ENCODE results near the gene DNAH14.
A peak's percentile ranks its signal among the peaks of the same experiment; 100 is the strongest.
"Not testable (repeated sequence)": the region's sequence is repeated elsewhere in the genome, so short reads cannot be mapped to it uniquely, and the experiment has no call there.

DNAH14 gene

DNA sequence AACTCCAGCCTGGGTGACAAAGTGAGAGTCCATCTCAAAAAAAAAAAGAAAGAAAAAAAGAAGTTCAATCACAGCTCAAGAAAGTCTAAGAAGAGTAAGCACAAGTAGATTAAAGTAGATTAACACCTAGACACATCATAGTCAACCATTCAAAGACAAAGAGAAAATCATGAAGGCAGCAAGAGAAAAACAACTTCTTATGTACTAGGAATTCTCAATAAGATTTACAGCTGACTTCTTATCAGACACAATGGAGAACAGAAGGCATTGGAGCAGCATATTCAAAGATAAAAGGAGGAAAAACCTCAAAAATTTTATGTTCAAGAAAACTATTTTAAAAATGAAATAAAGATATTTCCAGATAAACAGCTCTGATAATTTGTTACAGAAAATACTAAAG is 351.1 kb downstream of the DNAH14 start:
- no peak overlapping the region for H3K56ac ChIP-seq (ENCODE audit: low read length)
- no peak overlapping the region for H4K8ac ChIP-seq (ENCODE audit: low read depth, low read length)
- no peak overlapping the region for H3K23ac ChIP-seq (ENCODE audit: low read length)
- no peak overlapping the region for H3K4ac ChIP-seq (ENCODE audit: low read depth, low read length)
- H3K18ac ChIP-seq (ENCODE audit: low read length): no peak overlapping the region
- H3K4me1 ChIP-seq (ENCODE audit: control insufficient read depth, low read depth, low read length): no peaks in the 10 kb centered on the region
- no peak overlapping the region for H2AK5ac ChIP-seq (ENCODE audit: low read length)
- H2BK15ac ChIP-seq (replicated peaks; ENCODE audit: low read depth): no peak overlapping the region
- no peaks in the 10 kb centered on the region for H3K36me3 ChIP-seq (ENCODE audit: control insufficient read depth, insufficient read depth, low read length)
- no peak overlapping the region for H3K27ac ChIP-seq (ENCODE audit: low read depth, low read length)
- H4K5ac ChIP-seq (ENCODE audit: low read length): no peak overlapping the region
- no peak overlapping the region for H2BK5ac ChIP-seq (ENCODE audit: low read length)
- no peak for DNase-seq
- H2BK120ac ChIP-seq (ENCODE audit: low read depth, low read length): no peak overlapping the region
- H3K9ac ChIP-seq (ENCODE audit: low read length): no peak overlapping the region
- no peaks in the 10 kb centered on the region for H3K27me3 ChIP-seq (ENCODE audit: insufficient read depth, low read length, poor library complexity)
- H3K4me2 ChIP-seq (ENCODE audit: low read length): no peak overlapping the region
- no peaks in the 10 kb centered on the region for H3K79me1 ChIP-seq (ENCODE audit: low read length)
- H3K4me3 ChIP-seq (ENCODE audit: low read length): no peak overlapping the region
- no peaks in the 10 kb centered on the region for H3K79me2 ChIP-seq (ENCODE audit: control insufficient read depth, insufficient read depth, low read length)

DNA sequence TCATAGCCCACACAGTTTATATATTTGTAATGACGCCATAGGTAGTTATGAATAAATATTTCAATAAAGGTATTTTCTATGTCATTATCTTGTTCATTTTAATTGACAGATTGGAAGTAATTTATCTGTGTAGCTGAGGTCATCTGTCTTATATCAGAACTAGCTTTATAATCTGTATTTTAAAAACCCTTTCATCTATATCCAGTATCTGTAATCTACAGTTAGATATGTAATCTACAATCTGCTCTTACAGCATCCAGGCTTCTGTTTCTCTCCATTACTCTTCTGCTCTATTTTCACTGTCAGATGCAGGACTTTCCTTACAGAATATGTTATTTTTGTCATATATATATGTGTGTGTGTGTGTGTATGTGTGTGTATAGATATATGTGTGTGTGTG is 360.8 kb downstream of the DNAH14 start:
- Histone ChIP-seq H4K8ac (ENCODE audit: low read depth, low read length) (no peak overlapping the region), H3K56ac (ENCODE audit: low read length) (no peak overlapping the region), H3K9ac (ENCODE audit: low read length) (no peak overlapping the region), H2BK5ac (ENCODE audit: low read length) (no peak overlapping the region), H4K5ac (ENCODE audit: low read length) (no peak overlapping the region), H3K27ac (ENCODE audit: low read depth, low read length) (no peak overlapping the region), H3K4me2 (ENCODE audit: low read length) (no peak overlapping the region), H2BK15ac (replicated peaks; ENCODE audit: low read depth) (no peak overlapping the region), H2BK120ac (ENCODE audit: low read depth, low read length) (no peak overlapping the region), H2AK5ac (ENCODE audit: low read length) (no peak overlapping the region), H3K4me3 (ENCODE audit: low read length) (no peak overlapping the region), H3K23ac (ENCODE audit: low read length) (no peak overlapping the region), H3K4ac (ENCODE audit: low read depth, low read length) (no peak overlapping the region), H3K4me1 (ENCODE audit: control insufficient read depth, low read depth, low read length) (no peaks in the 10 kb centered on the region), H3K79me2 (ENCODE audit: control insufficient read depth, insufficient read depth, low read length) (no peaks in the 10 kb centered on the region), H3K79me1 (ENCODE audit: low read length) (no peaks in the 10 kb centered on the region), H3K18ac (ENCODE audit: low read length) (no peak overlapping the region), H3K36me3 (ENCODE audit: control insufficient read depth, insufficient read depth, low read length) (no peaks in the 10 kb centered on the region), H3K27me3 (ENCODE audit: insufficient read depth, low read length, poor library complexity) (no peaks in the 10 kb centered on the region)
- no peak for DNase-seq
- whole genome bisulfite sequencing (ENCODE audit: extremely low coverage, insufficient coverage, low lambda C conversion rate): no CpG with 5 or more reads among the region's 1 CpG

DNA sequence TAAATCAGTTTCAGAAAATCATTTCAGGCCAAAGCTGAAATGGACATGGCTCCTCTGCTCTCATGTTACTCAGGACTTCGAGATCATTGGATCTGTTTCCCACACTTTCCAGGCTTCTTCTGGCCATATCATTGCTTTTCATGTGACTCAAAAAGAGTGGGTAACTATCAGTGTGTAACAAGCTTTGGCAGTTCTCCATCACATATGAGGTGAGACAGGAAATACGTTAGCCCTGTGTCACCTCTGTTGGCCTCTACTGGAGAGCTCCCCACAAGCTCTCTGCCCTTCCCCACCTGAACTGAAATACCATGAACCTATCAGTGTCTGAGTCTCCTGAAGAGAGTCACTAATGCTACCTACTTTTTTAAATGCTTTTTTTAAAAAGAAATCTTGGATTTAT is 370.1 kb downstream of the DNAH14 start:
- Histone ChIP-seq H4K5ac (ENCODE audit: low read length) (no peak overlapping the region), H2BK15ac (replicated peaks; ENCODE audit: low read depth) (no peak overlapping the region), H2BK5ac (ENCODE audit: low read length) (no peak overlapping the region), H4K8ac (ENCODE audit: low read depth, low read length) (no peak overlapping the region), H3K56ac (ENCODE audit: low read length) (no peak overlapping the region), H3K4me1 (ENCODE audit: control insufficient read depth, low read depth, low read length) (no peaks in the 10 kb centered on the region), H3K36me3 (ENCODE audit: control insufficient read depth, insufficient read depth, low read length) (no peaks in the 10 kb centered on the region), H3K23ac (ENCODE audit: low read length) (no peak overlapping the region), H3K4me3 (ENCODE audit: low read length) (no peak overlapping the region), H2AK5ac (ENCODE audit: low read length) (no peak overlapping the region), H3K27me3 (ENCODE audit: insufficient read depth, low read length, poor library complexity) (no peaks in the 10 kb centered on the region), H3K18ac (ENCODE audit: low read length) (no peak overlapping the region), H3K4ac (ENCODE audit: low read depth, low read length) (no peak overlapping the region), H3K79me2 (ENCODE audit: control insufficient read depth, insufficient read depth, low read length) (no peaks in the 10 kb centered on the region), H2BK120ac (ENCODE audit: low read depth, low read length) (no peak overlapping the region), H3K9ac (ENCODE audit: low read length) (no peak overlapping the region), H3K4me2 (ENCODE audit: low read length) (no peak overlapping the region), H3K79me1 (ENCODE audit: low read length) (no peaks in the 10 kb centered on the region), H3K27ac (ENCODE audit: low read depth, low read length) (no peak overlapping the region)
- no CpG with 5 or more reads among the region's 2 CpGs for WGBS (ENCODE audit: extremely low coverage, insufficient coverage, low lambda C conversion rate)
- DNase-seq: no peak

GRCh38 chr1:225300381-225300780 is 370.9 kb downstream of the DNAH14 start:
- no peak overlapping the region for H3K56ac ChIP-seq (ENCODE audit: low read length)
- H3K4ac ChIP-seq (ENCODE audit: low read depth, low read length): no peak overlapping the region
- no peak overlapping the region for H4K8ac ChIP-seq (ENCODE audit: low read depth, low read length)
- no peaks in the 10 kb centered on the region for H3K4me1 ChIP-seq (ENCODE audit: control insufficient read depth, low read depth, low read length)
- WGBS (ENCODE audit: extremely low coverage, insufficient coverage, low lambda C conversion rate): no CpG with 5 or more reads among the region's 1 CpG
- no peak overlapping the region for H3K4me3 ChIP-seq (ENCODE audit: low read length)
- H2BK5ac ChIP-seq (ENCODE audit: low read length): no peak overlapping the region
- H3K27ac ChIP-seq (ENCODE audit: low read depth, low read length): no peak overlapping the region
- H3K18ac ChIP-seq (ENCODE audit: low read length): no peak overlapping the region
- no peak overlapping the region for H2BK15ac ChIP-seq (replicated peaks; ENCODE audit: low read depth)
- H2BK120ac ChIP-seq (ENCODE audit: low read depth, low read length): no peak overlapping the region
- no peak overlapping the region for H2AK5ac ChIP-seq (ENCODE audit: low read length)
- no peaks in the 10 kb centered on the region for H3K79me1 ChIP-seq (ENCODE audit: low read length)
- no peaks in the 10 kb centered on the region for H3K36me3 ChIP-seq (ENCODE audit: control insufficient read depth, insufficient read depth, low read length)
- no peaks in the 10 kb centered on the region for H3K27me3 ChIP-seq (ENCODE audit: insufficient read depth, low read length, poor library complexity)
- no peak overlapping the region for H3K23ac ChIP-seq (ENCODE audit: low read length)
- no peak overlapping the region for H3K9ac ChIP-seq (ENCODE audit: low read length)
- no peak overlapping the region for H4K5ac ChIP-seq (ENCODE audit: low read length)
- H3K4me2 ChIP-seq (ENCODE audit: low read length): no peak overlapping the region
- H3K79me2 ChIP-seq (ENCODE audit: control insufficient read depth, insufficient read depth, low read length): no peaks in the 10 kb centered on the region
- DNase-seq: no peak

DNA sequence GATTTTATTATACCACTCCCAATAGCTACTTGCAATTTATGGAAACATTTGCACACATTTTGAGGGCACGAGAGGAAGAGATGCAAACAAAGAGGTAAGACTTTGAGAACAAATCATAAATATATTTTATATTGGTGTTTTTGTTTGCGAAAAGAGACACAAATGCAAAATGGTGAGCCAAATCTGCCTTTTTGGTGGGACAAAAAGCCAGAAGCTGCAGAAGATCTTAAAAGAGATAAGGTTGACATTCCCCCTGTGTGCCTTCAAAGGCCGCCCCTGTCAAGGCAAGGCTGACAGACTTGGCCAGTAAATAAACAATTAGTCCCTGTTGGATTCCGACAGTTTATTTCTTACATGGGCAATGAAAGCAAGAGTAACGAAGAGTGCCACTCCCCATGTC is 375.5 kb downstream of the DNAH14 start:
- H2BK5ac ChIP-seq (ENCODE audit: low read length): no peak overlapping the region
- no peaks in the 10 kb centered on the region for H3K79me1 ChIP-seq (ENCODE audit: low read length)
- no peak overlapping the region for H3K9ac ChIP-seq (ENCODE audit: low read length)
- no peak overlapping the region for H2BK120ac ChIP-seq (ENCODE audit: low read depth, low read length)
- no peak overlapping the region for H2AK5ac ChIP-seq (ENCODE audit: low read length)
- H3K4me3 ChIP-seq (ENCODE audit: low read length): no peak overlapping the region
- no peak overlapping the region for H4K5ac ChIP-seq (ENCODE audit: low read length)
- H3K4me1 ChIP-seq (ENCODE audit: control insufficient read depth, low read depth, low read length): no peaks in the 10 kb centered on the region
- no peak overlapping the region for H3K27ac ChIP-seq (ENCODE audit: low read depth, low read length)
- H3K79me2 ChIP-seq (ENCODE audit: control insufficient read depth, insufficient read depth, low read length): no peaks in the 10 kb centered on the region
- no peak overlapping the region for H3K4ac ChIP-seq (ENCODE audit: low read depth, low read length)
- H4K8ac ChIP-seq (ENCODE audit: low read depth, low read length): no peak overlapping the region
- no peaks in the 10 kb centered on the region for H3K27me3 ChIP-seq (ENCODE audit: insufficient read depth, low read length, poor library complexity)
- no peak overlapping the region for H3K4me2 ChIP-seq (ENCODE audit: low read length)
- no peak overlapping the region for H3K23ac ChIP-seq (ENCODE audit: low read length)
- WGBS (ENCODE audit: extremely low coverage, insufficient coverage, low lambda C conversion rate): no CpG with 5 or more reads among the region's 5 CpGs
- H2BK15ac ChIP-seq (replicated peaks; ENCODE audit: low read depth): no peak overlapping the region
- H3K18ac ChIP-seq (ENCODE audit: low read length): no peak overlapping the region
- H3K36me3 ChIP-seq (ENCODE audit: control insufficient read depth, insufficient read depth, low read length): no peaks in the 10 kb centered on the region
- no peak overlapping the region for H3K56ac ChIP-seq (ENCODE audit: low read length)
- DNase-seq: peak; percentile 39

DNA sequence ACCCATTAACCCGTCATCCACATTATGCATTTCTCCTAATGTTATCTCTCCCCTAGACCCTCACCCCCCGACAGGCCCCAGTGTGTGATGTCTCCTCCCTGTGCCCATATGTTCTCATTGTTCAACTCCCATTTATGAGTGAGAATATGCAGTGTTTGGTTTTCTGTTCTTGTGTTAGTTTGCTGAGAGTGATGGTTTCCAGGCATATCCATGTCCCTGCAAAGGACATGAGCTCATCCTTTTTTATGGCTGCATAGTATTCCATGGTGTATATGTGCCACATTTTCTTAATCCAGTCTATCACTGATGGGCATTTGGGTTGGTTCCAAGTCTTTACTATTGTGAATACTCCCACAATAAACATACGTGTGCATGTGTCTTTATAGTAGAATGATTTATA is 381.1 kb downstream of the DNAH14 start:
- not testable (repeated sequence) for H3K79me1 ChIP-seq (ENCODE audit: low read length); H3K9ac ChIP-seq (ENCODE audit: low read length); H3K4me2 ChIP-seq (ENCODE audit: low read length); H3K18ac ChIP-seq (ENCODE audit: low read length); H3K27ac ChIP-seq (ENCODE audit: low read depth, low read length); H3K23ac ChIP-seq (ENCODE audit: low read length); H3K27me3 ChIP-seq (ENCODE audit: insufficient read depth, low read length, poor library complexity); H3K4me1 ChIP-seq (ENCODE audit: control insufficient read depth, low read depth, low read length); H3K79me2 ChIP-seq (ENCODE audit: control insufficient read depth, insufficient read depth, low read length); H2BK120ac ChIP-seq (ENCODE audit: low read depth, low read length); H2BK15ac ChIP-seq (replicated peaks; ENCODE audit: low read depth); H3K4me3 ChIP-seq (ENCODE audit: low read length); H2AK5ac ChIP-seq (ENCODE audit: low read length); H3K36me3 ChIP-seq (ENCODE audit: control insufficient read depth, insufficient read depth, low read length); H4K5ac ChIP-seq (ENCODE audit: low read length); H3K56ac ChIP-seq (ENCODE audit: low read length); H3K4ac ChIP-seq (ENCODE audit: low read depth, low read length); DNase-seq; H2BK5ac ChIP-seq (ENCODE audit: low read length); H4K8ac ChIP-seq (ENCODE audit: low read depth, low read length)
- no CpG with 5 or more reads among the region's 3 CpGs for WGBS (ENCODE audit: extremely low coverage, insufficient coverage, low lambda C conversion rate)

Data from mesendoderm (in vitro differentiated cells).